Prostate gland (tissue), 2 donors: ENCODE measurements around the gene SMIM22.

Source experiments
- POLR2A ChIP-seq: fragments of 450-650 bp; IDR thresholded peaks from one replicate; pipeline ENCODE4 v1.6.1; 2016; ENCODE audit warnings: antibody characterized with exemption, mild to moderate bottlenecking
- POLR2AphosphoS5 ChIP-seq: sonication (generic); formaldehyde crosslinking; IDR thresholded peaks from one replicate; pipeline ENCODE4 v1.6.1; 2017; ENCODE audit warnings: antibody characterized with exemption
- TF ChIP-seq, protein P1 (sequence below), 4 experiments: fragments of 200-600 bp in 2 of 4; fragments of 450-650 bp in 2 of 4; sonication (generic) in 2 of 4; IDR thresholded peaks; 1 replicate in 3 of 4; 2 replicates in 1 of 4; pipeline ENCODE4 v1.5.1; 2016 to 2019; ENCODE audit warnings: antibody characterized with exemption in 4 of 4, mild to moderate bottlenecking in 2 of 4, moderate library complexity in 2 of 4

DNA sequence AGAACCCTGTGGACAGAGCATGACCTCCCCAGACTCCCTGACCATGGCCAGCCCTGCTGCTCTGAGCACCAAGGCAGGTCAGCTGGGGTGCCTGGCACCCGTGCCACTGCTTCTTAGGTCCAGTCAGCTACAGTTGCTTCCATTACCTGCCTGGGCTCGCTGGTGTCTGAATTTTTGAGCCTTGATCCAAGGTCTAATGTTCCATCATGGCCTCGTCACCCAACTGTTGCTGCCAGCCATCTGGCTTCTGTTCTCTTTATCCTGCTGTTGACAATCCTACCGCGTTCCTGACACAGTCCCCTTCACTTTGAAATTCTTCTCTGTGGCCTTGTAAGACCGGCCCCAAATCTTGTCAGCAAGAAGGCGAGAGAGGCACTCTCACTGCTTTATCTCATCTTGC lies 35.2 kb downstream of the SMIM22 start:
- TF ChIP-seq, protein P1, sequence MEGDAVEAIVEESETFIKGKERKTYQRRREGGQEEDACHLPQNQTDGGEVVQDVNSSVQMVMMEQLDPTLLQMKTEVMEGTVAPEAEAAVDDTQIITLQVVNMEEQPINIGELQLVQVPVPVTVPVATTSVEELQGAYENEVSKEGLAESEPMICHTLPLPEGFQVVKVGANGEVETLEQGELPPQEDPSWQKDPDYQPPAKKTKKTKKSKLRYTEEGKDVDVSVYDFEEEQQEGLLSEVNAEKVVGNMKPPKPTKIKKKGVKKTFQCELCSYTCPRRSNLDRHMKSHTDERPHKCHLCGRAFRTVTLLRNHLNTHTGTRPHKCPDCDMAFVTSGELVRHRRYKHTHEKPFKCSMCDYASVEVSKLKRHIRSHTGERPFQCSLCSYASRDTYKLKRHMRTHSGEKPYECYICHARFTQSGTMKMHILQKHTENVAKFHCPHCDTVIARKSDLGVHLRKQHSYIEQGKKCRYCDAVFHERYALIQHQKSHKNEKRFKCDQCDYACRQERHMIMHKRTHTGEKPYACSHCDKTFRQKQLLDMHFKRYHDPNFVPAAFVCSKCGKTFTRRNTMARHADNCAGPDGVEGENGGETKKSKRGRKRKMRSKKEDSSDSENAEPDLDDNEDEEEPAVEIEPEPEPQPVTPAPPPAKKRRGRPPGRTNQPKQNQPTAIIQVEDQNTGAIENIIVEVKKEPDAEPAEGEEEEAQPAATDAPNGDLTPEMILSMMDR (IDR thresholded peaks at IDR 0.05) = no peak
- TF ChIP-seq POLR2A = no peak
- no peak for TF ChIP-seq POLR2AphosphoS5
